GM21737 (cell line): Measurements from ENCODE around the gene INSYN1.
"Not testable (repeated sequence)": the region's sequence is repeated elsewhere in the genome, so short reads cannot be mapped to it uniquely, and the experiment has no call there.

Source experiments
- ATAC-seq: cut with Tn5 transposase; IDR thresholded peaks from one replicate; pipeline ENCODE4 v1.9.1; 2021; ENCODE audit warnings: mild to moderate bottlenecking, moderate library complexity; ENCODE audit not compliant: unreplicated experiment

Gene INSYN1

DNA sequence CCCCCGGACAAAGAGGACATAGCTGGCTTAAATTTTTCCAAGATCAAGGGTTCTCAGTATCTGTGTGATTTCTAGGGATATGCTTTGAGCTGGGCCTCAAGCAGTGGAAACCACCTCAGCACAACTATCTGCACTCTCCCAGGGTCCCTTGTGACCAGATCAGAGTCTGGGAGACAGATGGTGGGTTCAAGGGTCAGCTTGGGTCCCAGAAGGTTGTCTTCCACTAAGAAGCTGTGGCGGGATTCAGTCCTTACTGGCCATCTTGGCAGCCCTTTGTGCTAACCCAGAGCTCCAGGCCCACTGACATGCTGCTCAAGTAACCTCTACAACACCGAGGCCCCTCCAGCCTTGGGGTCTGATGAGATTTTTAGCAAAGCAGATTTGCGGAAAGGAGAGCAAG lies 2.7 kb downstream of the INSYN1 start:
- ATAC-seq, result no peak

- no peak for ATAC-seq
These were observed 3.2 kb downstream of the INSYN1 start for GRCh38 chr15:73749971-73750370.

GRCh38 chr15:73749533-73749932 lies 3.6 kb downstream of the INSYN1 start:
- ATAC-seq, result no peak

GRCh38 chr15:73748730-73749129 lies 4.4 kb downstream of the INSYN1 start:
- no peak for ATAC-seq

- no peak for ATAC-seq
These were observed 5.1 kb downstream of the INSYN1 start for GRCh38 chr15:73747847-73748590.

GRCh38 chr15:73746883-73747282 lies 6.3 kb downstream of the INSYN1 start:
- no peak for ATAC-seq

GRCh38 chr15:73746261-73746660 lies 6.9 kb downstream of the INSYN1 start:
- no peak for ATAC-seq

DNA sequence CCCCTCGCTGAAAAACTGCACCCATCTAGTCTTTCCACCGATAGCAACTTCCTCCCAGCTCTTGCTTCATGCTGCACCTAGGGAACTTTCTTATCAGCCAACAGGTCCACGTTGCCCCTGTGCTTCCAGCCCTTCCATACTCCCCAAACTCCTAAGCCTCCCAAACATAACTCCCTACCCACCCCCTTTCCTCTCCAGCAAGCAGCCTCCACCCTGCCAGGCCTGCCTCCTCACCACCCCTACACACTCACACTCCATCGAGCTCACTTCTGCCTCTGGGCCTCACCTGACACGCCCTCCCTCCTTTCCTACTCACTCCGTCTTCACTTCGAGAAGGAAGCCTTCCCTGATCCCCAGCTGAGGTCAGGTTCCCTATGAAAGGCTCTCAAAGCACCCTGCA lies 8.1 kb downstream of the INSYN1 start:
- ATAC-seq, result no peak

DNA sequence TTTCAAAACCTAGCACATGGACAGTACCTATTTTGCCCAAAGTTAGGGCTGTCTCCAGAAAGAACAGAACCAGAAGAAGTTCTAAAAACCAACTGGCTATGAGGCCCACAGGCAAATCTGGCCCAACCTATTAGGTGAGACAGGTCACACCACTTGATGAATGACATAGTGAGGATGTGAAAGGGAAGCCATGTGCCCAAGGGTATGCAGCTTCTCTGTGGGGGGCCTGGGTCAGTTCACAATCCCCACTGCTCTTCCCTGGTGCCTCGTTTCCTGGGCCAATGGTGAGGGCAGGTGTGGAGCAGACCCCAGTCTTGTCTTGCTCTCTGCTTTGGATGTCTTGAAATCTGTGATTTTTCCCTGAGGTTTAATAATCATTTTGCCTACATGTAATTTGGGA lies 8.9 kb downstream of the INSYN1 start:
- ATAC-seq, result no peak

GRCh38 chr15:73741321-73741836 lies 11.8 kb downstream of the INSYN1 start:
- ATAC-seq, result no peak

GRCh38 chr15:73740152-73741048 lies 12.8 kb downstream of the INSYN1 start:
- ATAC-seq, result no peak

GRCh38 chr15:73737535-73737934 lies 15.6 kb downstream of the INSYN1 start:
- no peak for ATAC-seq

DNA sequence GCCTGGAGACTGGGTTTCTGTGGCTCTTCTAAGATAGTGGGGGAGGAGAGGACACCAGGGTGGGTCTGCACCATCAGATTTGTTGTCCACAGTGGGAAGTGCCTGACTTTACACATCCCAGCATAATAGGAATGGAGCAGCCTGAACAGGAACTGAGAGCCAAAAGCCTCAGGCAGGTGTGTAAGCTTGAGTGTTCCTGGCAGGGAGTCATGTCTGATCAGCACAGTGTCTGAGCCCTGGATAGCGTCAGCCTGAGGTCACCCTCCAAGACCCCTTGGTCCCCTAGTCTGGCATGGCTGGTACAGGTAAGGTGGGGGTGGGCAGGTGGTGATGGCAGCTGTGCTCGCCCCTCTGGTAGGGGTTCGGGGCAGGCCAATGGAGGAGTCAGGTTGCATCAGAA lies 20.2 kb downstream of the INSYN1 start:
- no peak for ATAC-seq

DNA sequence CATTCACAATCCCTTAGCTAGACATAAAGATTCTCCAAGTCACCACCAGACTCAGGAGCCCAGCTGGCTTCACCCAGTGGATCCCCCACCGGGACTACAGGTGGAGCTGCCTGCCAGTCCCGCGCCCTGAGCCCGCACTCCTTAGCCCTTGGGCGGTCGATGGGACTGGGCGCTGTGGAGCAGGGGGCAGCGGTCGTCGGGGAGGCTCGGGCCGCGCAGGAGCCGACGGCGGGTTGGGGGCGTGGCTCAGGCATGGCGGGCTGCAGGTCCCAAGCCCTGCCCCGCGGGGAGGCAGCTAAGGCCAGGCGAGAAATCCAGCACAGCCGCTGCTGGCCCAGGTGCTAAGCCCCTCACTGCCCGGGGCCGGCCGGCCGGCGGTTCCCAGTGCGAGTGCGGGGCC lies 21.1 kb downstream of the INSYN1 start:
- not testable (repeated sequence) for ATAC-seq

DNA sequence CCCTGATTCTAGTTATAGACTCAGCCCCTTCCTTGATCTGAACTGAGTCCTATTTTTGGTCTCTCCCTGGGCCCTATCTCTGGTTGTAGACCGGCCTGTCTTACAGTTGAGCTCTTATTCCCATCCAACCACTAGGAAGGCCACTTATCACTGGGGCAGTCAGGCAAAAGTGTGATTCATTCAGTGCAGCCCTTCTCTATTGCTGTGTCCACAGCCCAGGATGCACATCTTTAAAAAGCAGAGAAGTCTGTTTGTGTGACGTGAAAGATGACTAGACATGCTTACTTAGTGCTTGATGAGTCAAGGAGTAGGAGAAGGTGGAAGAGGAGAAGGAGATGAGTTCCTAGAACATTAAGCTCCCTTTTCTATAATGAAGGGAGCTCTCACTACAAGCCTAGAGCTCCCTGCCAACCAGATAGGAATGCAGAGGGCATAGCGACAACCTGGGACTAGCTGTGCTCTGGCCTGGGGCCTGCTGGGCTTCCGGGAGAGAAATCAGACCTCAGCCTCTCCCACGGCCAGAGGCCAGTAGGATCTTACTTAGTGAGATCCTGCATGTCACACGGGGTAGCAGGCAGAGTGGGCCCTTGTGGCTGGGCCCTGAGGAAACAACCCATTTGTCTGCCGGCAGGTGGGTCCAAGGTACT lies 25.7 kb downstream of the INSYN1 start:
- no peak for ATAC-seq

- no peak for ATAC-seq
These were observed 28.9 kb downstream of the INSYN1 start for GRCh38 chr15:73724212-73724611.

- no peak for ATAC-seq
These were observed 30.0 kb downstream of the INSYN1 start for GRCh38 chr15:73723191-73723590.

- ATAC-seq, result no peak
These were observed 30.7 kb downstream of the INSYN1 start for GRCh38 chr15:73722425-73722824.

DNA sequence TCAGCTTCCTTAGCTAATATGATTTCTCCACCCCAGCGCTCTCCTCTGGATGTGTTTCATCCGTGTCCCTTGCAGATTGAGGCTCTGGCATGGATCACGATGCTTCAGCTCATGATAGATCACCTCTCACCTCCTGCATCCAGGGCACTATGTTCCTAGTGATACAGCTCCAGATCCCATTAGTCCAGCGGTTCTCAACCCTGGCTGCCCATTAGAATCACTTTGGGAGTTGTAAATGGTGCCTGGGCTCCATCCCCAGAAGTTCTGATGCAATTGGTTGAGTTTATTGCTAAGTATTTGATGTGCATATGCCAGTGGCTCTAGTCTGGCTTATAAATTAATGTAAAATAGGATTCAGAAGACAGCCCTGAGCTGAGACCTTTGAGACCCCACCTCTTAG lies 34.5 kb downstream of the INSYN1 start:
- ATAC-seq, result no peak

GRCh38 chr15:73717802-73718201 lies 35.3 kb downstream of the INSYN1 start:
- ATAC-seq, result no peak

DNA sequence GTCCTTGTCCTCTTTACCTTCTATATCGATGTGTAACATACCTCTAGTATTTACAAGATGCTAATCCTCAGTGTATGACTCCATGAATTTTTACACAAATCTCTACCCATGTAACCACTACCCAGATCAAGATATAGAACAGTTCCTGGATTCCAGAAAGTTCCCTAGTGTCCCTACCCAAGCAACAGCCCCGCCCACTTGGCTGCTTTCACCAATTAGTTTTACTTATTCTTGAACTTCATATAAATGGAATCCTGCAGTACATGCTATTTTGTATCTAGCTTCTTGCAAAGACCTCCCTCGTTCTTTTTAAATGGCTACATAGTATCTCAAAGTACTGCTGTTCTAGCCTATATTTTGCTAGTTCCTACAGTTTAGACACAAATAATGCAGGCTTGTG lies 35.9 kb downstream of the INSYN1 start:
- ATAC-seq, result no peak
